H7 (cell line): ENCODE measurements around the gene ABHD17A. TPM values are rescaled to one million over a fixed set of nuclear protein-coding genes. Genes with fewer than 3 reads are reported as not detected.
"Not testable (repeated sequence)": the region's sequence is repeated elsewhere in the genome, so short reads cannot be mapped to it uniquely, and the experiment has no call there.

Experiments
- DNase-seq: peaks from one replicate; pipeline ENCODE4 v3.0.0; 2012
- H3K27me3 ChIP-seq: 2 replicates; pipeline ENCODE4 v1.6.0; 2011; ENCODE audit warnings: mild to moderate bottlenecking, low read length; ENCODE audit not compliant: control insufficient read depth, insufficient read depth
- H3K36me3 ChIP-seq: replicated peaks from 2 replicates; pipeline ENCODE4 v1.5.1; 2011; ENCODE audit warnings: low read length; ENCODE audit not compliant: control insufficient read depth, insufficient read depth
- H3K4me3 ChIP-seq: 2 replicates; pipeline ENCODE4 v1.5.1; 2011; ENCODE audit warnings: low read depth, mild to moderate bottlenecking, control low read depth, low read length, moderate library complexity; ENCODE audit not compliant: insufficient read depth
- total RNA-seq: library from RNA; depleted of rRNA; stranded (reverse); fragments of >200 nt; shearing (Covaris generic); gene quantifications from 2 replicates; pipeline ENCODE4 v1.2.3, GENCODE V29; 2014

ABHD17A gene
- total RNA-seq, 1 experiment from 2014 or later, result 134 TPM

DNA sequence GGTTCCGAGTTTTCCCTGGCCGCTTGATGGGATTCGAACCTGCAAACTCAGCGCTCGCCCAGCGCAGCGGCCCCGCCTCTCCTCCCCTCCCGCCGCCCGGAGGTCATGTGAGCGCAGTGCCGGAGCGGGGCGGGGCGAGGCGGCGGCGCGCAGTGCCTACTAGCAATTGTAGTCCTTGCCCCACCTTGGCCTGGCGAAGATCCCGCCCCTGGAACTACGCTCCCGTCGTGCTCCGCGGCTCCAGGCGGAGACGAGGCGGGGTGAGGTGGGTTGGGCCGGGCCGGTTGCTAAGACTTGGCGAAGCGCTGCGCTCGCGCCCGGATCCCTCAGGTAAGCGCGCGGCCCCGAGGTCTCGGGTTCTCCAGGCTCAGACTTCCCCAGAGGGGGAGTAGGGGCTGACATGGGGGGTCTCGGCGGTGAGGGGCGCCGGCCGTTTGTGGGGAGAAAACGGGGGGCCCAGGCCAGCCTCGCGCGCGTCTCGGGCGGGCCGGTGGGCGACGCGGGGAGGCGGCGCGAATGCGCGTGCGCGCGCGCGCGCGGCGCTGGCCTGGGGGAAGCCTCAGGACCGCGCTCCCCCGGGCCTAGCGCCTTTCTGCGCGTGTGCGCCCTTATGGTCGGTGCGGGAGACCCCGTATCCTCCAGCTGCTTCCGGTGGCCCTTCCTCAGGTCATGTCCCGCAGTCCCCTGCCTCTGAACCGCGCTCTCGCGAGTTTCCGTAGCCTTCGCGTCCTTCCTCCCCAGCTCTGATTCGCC lies 20.0 kb upstream of the ABHD17A start, which contains the start of the genes ADAT3 and SCAMP4:
Gene ADAT3 (plus strand): TSS at position 290 of the 753 bp plus-strand sequence. CDS start 6,649 bp downstream, outside the sequence.
Gene SCAMP4 (plus strand): TSS at position 290 of the 753 bp plus-strand sequence. CDS start 9,621 bp downstream, outside the sequence.
- no peaks in the 10 kb centered on the region for H3K36me3 ChIP-seq
- H3K27me3 ChIP-seq, result no peaks in the 10 kb centered on the region
- peak within 1 kb of the TSS; percentile 67 for H3K4me3 ChIP-seq
- DNase-seq, result peak; percentile 99

GRCh38 chr19:1904860-1905109 lies 19.5 kb upstream of the ABHD17A start:
- peak overlapping the region; percentile 49 for H3K4me3 ChIP-seq
- no peaks in the 10 kb centered on the region for H3K36me3 ChIP-seq
- no peaks in the 10 kb centered on the region for H3K27me3 ChIP-seq
- no peak for DNase-seq

GRCh38 chr19:1902923-1903322 lies 17.6 kb upstream of the ABHD17A start:
- DNase-seq, result no peak
- no peak overlapping the region for H3K4me3 ChIP-seq
- H3K36me3 ChIP-seq, result no peaks in the 10 kb centered on the region
- no peaks in the 10 kb centered on the region for H3K27me3 ChIP-seq

- H3K36me3 ChIP-seq, result no peaks in the 10 kb centered on the region
- H3K27me3 ChIP-seq, result no peaks in the 10 kb centered on the region
- no peak for DNase-seq
Measured at GRCh38 chr19:1901940-1902404, 16.7 kb upstream of the ABHD17A start.

DNA sequence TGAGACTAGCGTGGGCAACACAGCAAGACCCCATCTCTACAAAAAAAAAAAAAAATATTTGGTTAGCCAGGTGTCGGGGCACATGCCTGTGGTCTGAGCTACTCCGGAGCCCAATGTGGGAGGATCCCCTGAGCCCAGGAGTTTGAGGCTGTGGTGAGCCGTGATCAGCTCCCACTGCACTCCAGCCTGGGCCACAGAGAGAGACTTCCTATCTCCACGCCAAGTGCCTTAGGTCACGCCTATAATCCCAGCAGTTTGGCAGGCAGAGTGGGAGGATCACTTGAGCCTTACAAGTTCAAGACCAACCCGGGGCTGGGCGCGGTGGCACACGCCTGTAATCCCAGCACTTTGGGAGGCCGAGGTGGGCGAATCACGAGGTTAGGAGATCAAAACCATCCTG lies 11.2 kb upstream of the ABHD17A start:
- Histone ChIP-seq H3K36me3 (no peaks in the 10 kb centered on the region), H3K4me3 (no peak overlapping the region), H3K27me3 (no peaks in the 10 kb centered on the region)
- DNase-seq, result no peak

More at GRCh38 chr19:1901940-1902404, 16.7 kb upstream of the ABHD17A start:
- H3K4me3 ChIP-seq, result no peak overlapping the region

GRCh38 chr19:1893791-1894190 lies 8.5 kb upstream of the ABHD17A start:
- Histone ChIP-seq H3K27me3 (no peaks in the 10 kb centered on the region), H3K36me3 (no peaks in the 10 kb centered on the region), H3K4me3 (no peak overlapping the region)
- DNase-seq, result no peak

DNA sequence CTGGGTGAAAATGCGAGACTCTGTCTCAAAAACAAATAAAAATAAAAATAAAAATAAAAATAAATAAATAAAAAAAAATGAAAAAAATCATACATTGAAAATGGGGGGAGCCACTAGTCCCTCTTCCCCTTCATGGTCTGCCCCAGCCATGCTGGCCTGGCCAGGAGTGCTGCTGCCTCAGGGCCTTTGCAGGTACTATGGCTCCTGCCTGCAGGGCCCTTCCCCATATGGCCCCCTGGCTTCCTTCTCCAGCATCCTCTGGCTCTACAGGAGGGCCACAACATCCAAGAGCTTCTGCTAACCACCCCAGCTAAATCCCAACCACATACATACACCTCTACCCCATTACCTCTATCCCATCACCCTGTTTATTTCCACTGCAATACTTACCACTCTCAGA lies 4.6 kb upstream of the ABHD17A start:
- Histone ChIP-seq H3K27me3 (no peaks in the 10 kb centered on the region), H3K36me3 (no peaks in the 10 kb centered on the region), H3K4me3 (no peak overlapping the region)
- no peak for DNase-seq

GRCh38 chr19:1888385-1888784 lies 3.1 kb upstream of the ABHD17A start:
- no peak for DNase-seq
- Histone ChIP-seq H3K4me3 (no peak overlapping the region), H3K27me3 (no peaks in the 10 kb centered on the region), H3K36me3 (no peaks in the 10 kb centered on the region)

DNA sequence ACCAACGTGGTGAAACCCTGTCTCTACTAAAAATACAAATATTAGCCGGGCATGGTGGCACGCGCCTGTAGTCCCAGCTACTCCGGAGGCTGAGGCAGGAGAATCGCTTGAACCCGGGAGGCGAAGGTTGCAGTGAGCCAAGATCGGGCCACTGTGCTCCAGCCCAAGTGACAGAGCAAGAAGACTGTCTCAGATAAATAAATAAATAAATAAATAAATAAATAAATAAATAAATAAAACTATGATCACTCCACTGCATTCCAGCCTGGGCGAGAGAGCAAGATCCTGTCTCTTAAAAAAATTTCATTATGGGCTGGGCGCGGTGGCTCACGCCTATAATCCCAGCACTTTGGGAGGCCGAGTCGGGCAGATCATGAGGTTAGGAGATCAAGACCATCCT lies 1.1 kb upstream of the ABHD17A start:
- not testable (repeated sequence) for DNase-seq, H3K4me3 ChIP-seq, H3K27me3 ChIP-seq, H3K36me3 ChIP-seq

DNA sequence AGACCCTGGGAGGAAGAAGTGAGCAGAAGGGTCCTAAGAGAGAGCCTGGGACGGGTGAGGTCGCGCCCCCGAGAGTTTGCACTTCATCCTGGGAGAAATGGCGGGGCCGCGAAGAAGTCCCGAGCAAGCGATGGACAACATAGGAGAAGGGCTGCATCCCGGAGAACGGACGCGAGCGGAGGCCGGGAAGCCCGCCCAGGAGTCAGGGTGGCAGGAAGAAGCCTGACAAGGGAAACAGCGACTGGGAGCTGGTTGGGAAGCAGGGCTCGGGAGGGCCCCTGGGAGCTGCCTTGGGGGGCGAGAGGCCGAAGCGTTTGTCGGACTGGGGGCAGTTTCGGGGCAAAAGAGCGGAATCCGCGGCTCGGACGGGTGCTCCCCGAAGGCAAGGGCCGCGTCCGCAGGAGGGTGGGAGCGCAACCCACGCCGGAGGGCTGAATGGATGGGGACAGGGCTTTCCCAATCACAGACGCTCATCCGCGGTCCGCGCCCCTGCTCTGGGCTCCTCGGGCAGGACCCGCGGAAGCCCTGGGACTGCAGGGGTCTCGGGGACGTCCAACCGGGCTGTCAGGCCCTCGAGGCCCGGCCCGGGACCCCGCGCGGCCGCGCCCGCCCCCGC lies 469 bp downstream of the ABHD17A start:
- DNase-seq, result peak; percentile 87
- Histone ChIP-seq H3K36me3 (no peaks in the 10 kb centered on the region; the same call in 1 of the 2 replicates), H3K27me3 (no peaks in the 10 kb centered on the region), H3K4me3 (peak overlapping the region; percentile 91)

DNA sequence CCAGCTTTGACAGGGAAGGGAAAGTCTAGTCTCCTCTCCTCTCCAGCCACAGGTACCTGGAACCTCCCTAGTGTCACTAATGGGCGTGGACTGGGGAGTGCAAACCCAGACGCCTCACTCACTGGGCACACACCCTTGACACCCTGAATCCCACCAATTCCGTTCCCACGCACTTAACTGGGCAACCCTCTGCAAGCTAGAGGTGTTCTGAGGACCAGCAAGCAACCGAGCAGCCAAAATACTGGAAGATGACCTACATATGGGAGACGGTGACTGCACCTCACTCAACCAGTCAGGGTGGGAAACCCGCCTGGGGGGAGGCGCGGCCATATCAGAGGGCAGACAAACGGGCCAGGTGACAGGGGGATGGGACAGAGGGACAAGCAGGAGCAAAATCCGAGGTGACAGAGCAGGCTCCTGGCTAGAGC lies 991 bp downstream of the ABHD17A start:
- no peaks in the 10 kb centered on the region for H3K27me3 ChIP-seq
- H3K4me3 ChIP-seq, result peak overlapping the region; percentile 91
- no peaks in the 10 kb centered on the region; the same call in 1 of the 2 replicates for H3K36me3 ChIP-seq
- DNase-seq, result no peak

- H3K4me3 ChIP-seq, result no peak overlapping the region
- H3K36me3 ChIP-seq, result no peaks in the 10 kb centered on the region; the same call in 1 of the 2 replicates
- DNase-seq, result no peak
Measured at GRCh38 chr19:1883784-1884183, 1.5 kb downstream of the ABHD17A start.

DNA sequence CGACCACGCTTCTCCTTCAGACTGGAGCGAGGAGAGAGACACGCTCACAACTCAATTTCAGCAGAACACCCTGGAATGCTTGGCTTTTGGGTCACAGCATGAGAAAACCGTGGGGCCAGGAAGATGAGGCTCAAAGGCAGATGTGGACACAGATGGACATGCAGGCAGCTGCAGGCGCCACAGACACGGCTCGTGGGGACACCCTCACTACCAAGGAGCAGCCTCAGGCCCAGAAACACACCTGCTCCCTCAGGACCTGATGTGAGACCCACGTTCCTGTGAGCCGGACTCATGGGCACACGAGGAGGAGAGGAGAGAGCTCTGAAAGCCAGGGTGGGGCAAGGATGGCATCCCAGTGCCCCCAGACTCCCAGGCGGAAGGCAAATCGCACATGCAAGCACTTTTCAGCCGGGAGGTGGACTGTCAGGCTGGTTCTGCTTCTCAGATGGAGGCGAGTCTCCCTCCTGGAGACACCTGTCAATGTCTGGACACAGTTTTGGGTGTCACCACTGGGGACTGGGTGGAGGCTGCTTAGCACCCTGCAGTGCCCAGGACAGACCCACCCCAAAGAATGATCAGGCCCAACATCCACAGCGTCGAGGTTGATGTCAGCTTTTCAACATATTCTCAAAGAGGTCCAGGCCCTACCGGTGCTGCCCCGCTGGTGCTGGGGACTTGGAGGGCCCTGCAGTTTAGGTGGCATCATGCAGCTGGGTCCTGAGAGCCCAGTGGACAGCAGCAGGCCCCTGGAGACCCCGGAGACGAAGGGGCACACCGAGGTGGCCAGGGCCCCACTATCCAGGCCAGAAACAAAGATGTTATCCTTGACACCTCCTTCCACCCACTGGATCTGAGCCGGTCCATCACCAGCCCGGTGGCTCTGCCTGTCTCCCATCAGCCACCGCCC lies 2.3 kb downstream of the ABHD17A start:
- H3K4me3 ChIP-seq, result no peak overlapping the region
- H3K27me3 ChIP-seq, result no peaks in the 10 kb centered on the region
- DNase-seq, result no peak
- no peaks in the 10 kb centered on the region; the same call in 1 of the 2 replicates for H3K36me3 ChIP-seq

More at GRCh38 chr19:1883784-1884183, 1.5 kb downstream of the ABHD17A start:
- no peaks in the 10 kb centered on the region for H3K27me3 ChIP-seq

DNA sequence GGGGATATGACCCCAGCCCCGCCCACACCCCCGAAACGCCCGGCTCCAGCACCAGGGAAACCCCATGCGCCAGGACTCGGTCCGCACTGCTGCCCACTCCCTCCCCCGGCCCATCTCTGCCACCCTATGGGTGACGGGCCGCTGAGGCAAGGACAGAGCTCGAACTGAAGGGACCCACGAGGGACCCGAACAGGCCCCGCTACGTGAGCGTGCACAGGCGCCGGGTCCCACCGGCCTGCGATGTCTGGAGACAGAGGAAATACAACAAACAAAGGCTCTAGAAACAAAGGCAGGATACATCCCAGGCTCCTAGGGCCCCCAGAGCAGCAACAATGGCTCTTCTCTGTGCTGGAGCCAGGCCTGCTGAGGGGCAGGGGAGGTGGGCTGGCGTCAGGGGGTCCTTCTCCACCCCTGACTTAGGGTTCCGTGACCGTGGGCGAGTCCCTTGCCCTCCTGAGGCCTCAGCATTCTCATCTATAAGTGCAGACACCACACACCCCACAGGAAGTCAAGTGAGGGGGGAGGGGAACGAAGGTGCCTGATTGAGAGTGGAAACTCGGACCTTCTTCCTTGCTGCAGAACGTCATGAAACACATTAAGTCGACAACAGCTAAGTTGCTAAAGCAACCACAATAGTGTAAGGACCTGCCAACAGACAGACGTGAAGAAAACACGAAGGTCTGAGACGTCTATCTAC lies 3.1 kb downstream of the ABHD17A start:
- DNase-seq, result no peak
- Histone ChIP-seq H3K27me3 (no peaks in the 10 kb centered on the region), H3K36me3 (no peaks in the 10 kb centered on the region; the same call in 1 of the 2 replicates), H3K4me3 (no peak overlapping the region)
